Heart left ventricle (tissue), 16 donors: Measurements from ENCODE around the gene IBTK. TPM values are rescaled to one million over a fixed set of nuclear protein-coding genes. Genes with fewer than 3 reads are reported as not detected.
A peak's percentile ranks its signal among the peaks of the same experiment; 100 is the strongest.

ENCODE experiments used
- ATAC-seq, 4 donors: fragments of 200-7000 bp; cut with Tn5 transposase; one replicate each; pipeline ENCODE4 v1.9.1; 2020 to 2022; ENCODE audit warnings: moderate library complexity in 4 of 4, mild to moderate bottlenecking in 3 of 4, moderate number of reproducible peaks in 1 of 4
- DNase-seq, 5 donors: peaks; one replicate each; pipeline ENCODE4 v3.0.0-alpha.2; 2020
- H3K27ac ChIP-seq, 12 donors: fragments of 200-600 bp; sonication (generic) in 4 of 12; one replicate each; pipeline versions ENCODE4 v1.5.0 to v1.8.0; 2016 to 2022; ENCODE audit warnings: mild to moderate bottlenecking in 2 of 12
- H3K27me3 ChIP-seq, 9 donors: fragments of 200-600 bp; sonication (generic) in 2 of 9; one replicate each; pipeline versions ENCODE4 v1.5.1 to v1.8.0; 2016 to 2022; ENCODE audit warnings: mild to moderate bottlenecking in 3 of 9
- H3K36me3 ChIP-seq, 9 donors: fragments of 200-600 bp; sonication (generic) in 2 of 9; one replicate each; pipeline versions ENCODE4 v1.5.0 to v1.8.0; 2018 to 2022; ENCODE audit warnings: mild to moderate bottlenecking in 2 of 9
- H3K4me1 ChIP-seq, 12 donors: fragments of 200-600 bp; sonication (generic) in 4 of 12; one replicate each; pipeline versions ENCODE4 v1.5.0 to v1.8.0; 2016 to 2022; ENCODE audit warnings: mild to moderate bottlenecking in 3 of 12
- H3K4me3 ChIP-seq, 12 donors: fragments of 200-600 bp; sonication (generic) in 4 of 12; one replicate each; pipeline versions ENCODE4 v1.5.0 to v1.8.0; 2017 to 2022; ENCODE audit warnings: mild to moderate bottlenecking in 9 of 12, moderate library complexity in 4 of 12
- H3K9me3 ChIP-seq, 12 donors: fragments of 200-600 bp; sonication (generic) in 4 of 12; one replicate each; pipeline versions ENCODE4 v1.5.0 to v1.8.0; 2016 to 2022; ENCODE audit warnings: mild to moderate bottlenecking in 1 of 12
- POLR2A ChIP-seq, 2 donors: fragments of 450-650 bp; IDR thresholded peaks; one replicate each; pipeline ENCODE4 v1.6.1; 2017; ENCODE audit warnings: antibody characterized with exemption in 2 of 2, mild to moderate bottlenecking in 2 of 2, moderate library complexity in 2 of 2
- WGBS, 4 donors: extraction: QIAGEN DNeasy Blood & Tissue Kit in 2 of 4; methylation state at CpG; one replicate each; pipeline versions ENCODE4 v1.1.5 to v1.1.7; 2013 to 2018; 5-methylcytosine and 5-hydroxymethylcytosine counted together
- intact Hi-C, 10 donors: fragments of 100-400 bp; cut with DNase I; formaldehyde crosslinking; loops; one replicate each; pipeline versions ENCODE4 v1.11.1 to v1.14.2; 2022
- polyA plus RNA-seq, 2 donors: library from polyadenylated mRNA; stranded (reverse); fragments of 200-250 nt; gene quantifications; one replicate each; pipeline ENCODE4 v1.2.3, GENCODE V29; 2013
- total RNA-seq, 9 donors: library from RNA; depleted of rRNA in 2 of 9; stranded (reverse); fragments of >200 nt in 2 of 9; fragmentation: NEBNext Ultra II Directional in 3 of 9; extraction: Animal tissue kit (Norgen Biotek cat#: 25700) in 3 of 9; gene quantifications; one replicate each; pipeline versions ENCODE4 v1.1.0 to v1.2.4, GENCODE V29; 2016 to 2023
- TF ChIP-seq, protein P1 (sequence below), 12 donors: fragments of 200-600 bp; sonication (generic) in 4 of 12; IDR thresholded peaks; one replicate each; pipeline versions ENCODE4 v1.5.0 to v1.8.0; 2018 to 2022; ENCODE audit warnings: antibody characterized with exemption in 12 of 12, mild to moderate bottlenecking in 5 of 12
- donor health status: ischemic (EF 13 %, LVEDD 7.1; RV severe dilation, severe dysfunction).
- donor health status: healthy with polysubstance abuse.
- donor health status: DM: no; HTN: yes; CAD: no.
- donor health status: DM: no; HTN: no; CAD: no.
- donor health status: ischemic (EF 25% LVEDD 6.9; RV normal size, moderate dysfunction).
- donor health status: ischemic (EF 25% LVEDD 5.7; RV mildly dilated, moderate dysfunction).
- donor health status: healthy.
- donor health status: DM: yes; HTN: yes; CAD: no.
- donor health status: ischemic (EF 35%, LVEDD 5.7; RV mildly dilated, moderate dysfunction).
- donor health status: nonischemic (EF 11% LVEDD 7.7; RV severe dilation, severe dysfunction).
- donor health status: DM: yes; HTN: yes; CAD: no.
- donor health status: PGD.
- donor health status: ischemic (EF 29% LVEDD 5.4; RV normal size, mild dysfunction).
- donor health status: nonischemic (EF 23%, LVEDD 6.1; RV moderate dilation, normal function).

IBTK gene
- total and polyA plus RNA-seq, 11 donors = 19.4 to 39.2 (median 28.7) TPM

DNA sequence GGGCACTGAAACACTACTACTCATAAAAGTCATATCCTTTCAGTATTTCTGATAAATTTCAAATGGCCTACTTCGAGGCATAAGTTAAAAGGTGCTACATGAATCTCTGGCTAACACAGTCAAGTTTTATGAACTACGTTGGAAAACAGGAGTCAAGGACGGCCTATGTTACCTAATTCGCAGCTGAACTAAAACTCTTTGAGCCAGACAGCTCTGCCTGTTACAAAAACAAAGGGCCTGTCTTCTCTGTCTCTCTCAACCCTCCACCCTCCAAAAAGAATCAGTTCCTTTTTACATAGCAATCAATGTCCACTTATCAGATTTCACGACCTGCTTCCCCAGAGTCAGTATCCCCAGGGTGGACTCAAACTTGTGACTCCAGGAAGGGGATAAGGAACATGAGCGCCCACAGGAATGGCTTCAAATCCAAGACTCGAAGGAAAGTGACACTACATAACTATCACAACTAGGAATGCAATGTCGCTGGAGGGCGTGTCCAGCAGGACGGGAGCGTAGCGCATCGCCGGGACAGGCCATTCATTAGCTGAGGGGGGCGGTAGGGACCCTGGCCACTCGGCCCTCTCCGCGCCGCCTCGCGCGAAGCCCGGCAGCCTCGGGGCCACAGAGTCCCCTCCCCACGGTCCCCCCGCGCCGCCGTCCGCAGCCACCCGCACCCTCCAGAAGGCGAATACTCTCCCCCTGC, 591 bp downstream of the IBTK start:
- peak overlapping the region; percentile 88 to 97 (median 92) for H3K27ac ChIP-seq
- peak; percentile 7 to 73 (median 50) for ATAC-seq
- no peak for TF ChIP-seq POLR2A (IDR thresholded peaks at IDR 0.05)
- TF ChIP-seq, protein P1, sequence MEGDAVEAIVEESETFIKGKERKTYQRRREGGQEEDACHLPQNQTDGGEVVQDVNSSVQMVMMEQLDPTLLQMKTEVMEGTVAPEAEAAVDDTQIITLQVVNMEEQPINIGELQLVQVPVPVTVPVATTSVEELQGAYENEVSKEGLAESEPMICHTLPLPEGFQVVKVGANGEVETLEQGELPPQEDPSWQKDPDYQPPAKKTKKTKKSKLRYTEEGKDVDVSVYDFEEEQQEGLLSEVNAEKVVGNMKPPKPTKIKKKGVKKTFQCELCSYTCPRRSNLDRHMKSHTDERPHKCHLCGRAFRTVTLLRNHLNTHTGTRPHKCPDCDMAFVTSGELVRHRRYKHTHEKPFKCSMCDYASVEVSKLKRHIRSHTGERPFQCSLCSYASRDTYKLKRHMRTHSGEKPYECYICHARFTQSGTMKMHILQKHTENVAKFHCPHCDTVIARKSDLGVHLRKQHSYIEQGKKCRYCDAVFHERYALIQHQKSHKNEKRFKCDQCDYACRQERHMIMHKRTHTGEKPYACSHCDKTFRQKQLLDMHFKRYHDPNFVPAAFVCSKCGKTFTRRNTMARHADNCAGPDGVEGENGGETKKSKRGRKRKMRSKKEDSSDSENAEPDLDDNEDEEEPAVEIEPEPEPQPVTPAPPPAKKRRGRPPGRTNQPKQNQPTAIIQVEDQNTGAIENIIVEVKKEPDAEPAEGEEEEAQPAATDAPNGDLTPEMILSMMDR (IDR thresholded peaks at IDR 0.05) = peak in 1 of 12 donors; percentile 2
- DNase-seq = peak in 4 of 5 donors; percentile 52 to 74 (median 64)
- H3K4me1 ChIP-seq = peaks cover 0 to 48% (median 22%) of the 10 kb centered on the region in 12 donors
- H3K4me3 ChIP-seq = peak overlapping the region; percentile 65 to 98 (median 78)
- intact Hi-C loops = loop anchor here in 4 of 10 donors (5.0 to 10.0 kb wide), 3 partner anchors 810 to 948 kb away; partner anchors contain the start of genes PGM3 (in 3 of the 4), RWDD2A (in 3 of the 4), DOP1A (in 1 of the 4) and UBE3D (in 1 of the 4)
- 2 to 4% (median 2%) methylated on average over 15 to 32 of the region's 32 CpGs for WGBS, 4 donors
- no peaks in the 10 kb centered on the region for H3K27me3 ChIP-seq
- H3K9me3 ChIP-seq = no peaks in the 10 kb centered on the region
- H3K36me3 ChIP-seq = peaks cover 0 to 10% (median 0%) of the 10 kb centered on the region in 9 donors

DNA sequence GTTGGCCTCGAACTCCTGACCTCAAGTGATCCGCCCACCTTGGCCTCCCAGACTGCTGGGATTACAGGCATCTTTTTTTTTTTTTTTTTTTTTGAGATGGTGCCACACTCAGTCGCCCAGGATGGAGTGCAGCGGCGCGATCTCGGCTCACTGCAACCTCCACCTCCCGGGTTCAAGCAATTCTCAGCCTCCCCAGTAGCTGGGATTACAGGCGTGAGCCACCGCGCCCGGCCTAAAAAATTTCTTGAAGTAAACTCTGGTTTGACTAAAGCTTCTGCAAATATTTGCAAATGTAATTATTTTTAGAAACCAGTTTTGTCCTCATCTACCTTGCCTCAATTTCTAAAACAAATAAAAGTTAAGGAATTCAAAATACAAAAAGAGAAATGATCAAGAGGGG, 1.2 kb downstream of the IBTK start:
- no peak for DNase-seq
- H3K4me1 ChIP-seq = peaks cover 0 to 48% (median 22%) of the 10 kb centered on the region in 12 donors
- peak overlapping the region in 11 of 12 donors; percentile 88 to 97 (median 92) for H3K27ac ChIP-seq

DNA sequence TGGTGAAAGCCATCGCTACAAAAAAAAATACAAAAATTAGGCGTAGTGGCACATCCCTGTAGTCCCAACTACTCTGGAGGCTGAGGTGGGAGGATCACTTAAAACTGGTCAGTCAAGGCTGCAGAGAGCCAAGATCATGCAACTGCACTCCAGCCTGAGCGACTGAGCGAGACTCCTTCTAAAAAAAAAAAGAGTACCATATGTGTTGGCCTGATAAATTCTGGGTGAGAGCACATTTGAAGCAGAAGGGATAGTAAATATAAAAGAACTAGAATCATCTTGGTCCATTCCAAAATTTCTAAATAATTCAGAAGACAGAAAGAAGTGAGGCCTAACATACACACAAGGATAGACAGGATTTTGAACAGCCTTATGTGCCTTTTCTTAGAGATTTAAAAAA, 2.2 kb downstream of the IBTK start:
- Histone ChIP-seq H3K27me3 (no peaks in the 10 kb centered on the region), H3K4me3 (no peak overlapping the region), H3K27ac (no peak overlapping the region), H3K4me1 (peaks cover 0 to 50% (median 25%) of the 10 kb centered on the region in 12 donors), H3K9me3 (no peaks in the 10 kb centered on the region), H3K36me3 (peaks cover 0 to 11% (median 0%) of the 10 kb centered on the region in 9 donors)
- DNase-seq = no peak
- 91 to 97% (median 96%) methylated on average over 4 of the region's 4 CpGs for WGBS, 4 donors
- intact Hi-C loops = loop anchor here in 4 of 10 donors (5.0 to 10.0 kb wide), 3 partner anchors 812 to 949 kb away; partner anchors contain the start of genes PGM3 (in 3 of the 4), RWDD2A (in 3 of the 4), DOP1A (in 1 of the 4) and UBE3D (in 1 of the 4)
- TF ChIP-seq POLR2A (IDR thresholded peaks at IDR 0.05) = no peak
- TF ChIP-seq, protein P1 (IDR thresholded peaks at IDR 0.05) = no peak
- no peak for ATAC-seq

More for the DNA sequence above, 1.2 kb downstream of the IBTK start:
- intact Hi-C loops = loop anchor here in 4 of 10 donors (5.0 to 10.0 kb wide), 3 partner anchors 811 to 948 kb away; partner anchors contain the start of genes PGM3 (in 3 of the 4), RWDD2A (in 3 of the 4), DOP1A (in 1 of the 4) and UBE3D (in 1 of the 4)
- ATAC-seq = no peak
- Histone ChIP-seq H3K4me3 (peak overlapping the region in 10 of 12 donors; percentile 65 to 98 (median 78)), H3K9me3 (no peaks in the 10 kb centered on the region), H3K27me3 (no peaks in the 10 kb centered on the region), H3K36me3 (peaks cover 0 to 11% (median 0%) of the 10 kb centered on the region in 9 donors)
- TF ChIP-seq, protein P1 (IDR thresholded peaks at IDR 0.05) = no peak
- TF ChIP-seq POLR2A (IDR thresholded peaks at IDR 0.05) = no peak
- 82 to 88% (median 85%) methylated on average over 12 of the region's 12 CpGs for WGBS, 4 donors

DNA sequence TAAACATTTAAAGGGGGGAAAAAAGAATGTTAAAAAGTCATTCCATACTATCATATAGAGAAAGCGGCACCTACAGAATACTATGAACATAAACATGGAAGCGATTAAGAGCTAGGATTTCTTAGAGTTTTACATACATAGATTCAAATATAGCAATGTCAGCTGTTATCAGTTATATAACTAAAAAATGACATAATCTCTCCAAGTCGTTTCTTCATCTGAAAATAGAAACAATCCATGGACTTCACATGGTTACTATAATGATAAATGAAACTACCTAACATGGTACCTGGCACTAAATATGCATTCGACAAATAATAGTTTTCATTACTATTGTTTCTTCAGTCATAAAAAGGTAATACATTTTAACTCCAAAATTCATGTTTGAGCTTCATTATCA, 3.7 kb downstream of the IBTK start:
- no peaks in the 10 kb centered on the region for H3K27me3 ChIP-seq
- ATAC-seq = no peak
- H3K36me3 ChIP-seq = peaks cover 0 to 23% (median 4%) of the 10 kb centered on the region in 9 donors
- intact Hi-C loops = loop anchor here in 3 of 10 donors (10.0 kb wide), 1 partner anchor 951 kb away; the partner anchor contains the start of genes PGM3 (in 3 of the 3) and RWDD2A (in 3 of the 3)
- H3K4me1 ChIP-seq = peaks cover 0 to 52% (median 26%) of the 10 kb centered on the region in 12 donors
- no peak overlapping the region for H3K4me3 ChIP-seq
- H3K9me3 ChIP-seq = no peaks in the 10 kb centered on the region
- no peak for TF ChIP-seq POLR2A (IDR thresholded peaks at IDR 0.05)
- TF ChIP-seq, protein P1 (IDR thresholded peaks at IDR 0.05) = no peak
- H3K27ac ChIP-seq = no peak overlapping the region
- 69 to 76% (median 69%) methylated on average over 4 of the region's 4 CpGs for WGBS, 4 donors
- DNase-seq = no peak
